H1 (cell line): ENCODE data around the gene PRICKLE2. TPM values are rescaled to one million over a fixed set of nuclear protein-coding genes. Genes with fewer than 3 reads are reported as not detected.

Experiments
- CTCF ChIA-PET: fragments of 300-600 bp; sonication (Branson Sonifier 250); formaldehyde crosslinking; loops from one replicate; lab custom pipeline; 2021; ENCODE audit not compliant: partially characterized antibody; lab: Charles Lee
- POLR2A ChIA-PET: fragments of 300-600 bp; sonication (Branson Sonifier 250); formaldehyde crosslinking; loops from one replicate; lab custom pipeline; 2021; ENCODE audit warnings: inconsistent platforms; ENCODE audit not compliant: partially characterized antibody; lab: Charles Lee
- DNase-seq, 2 experiments: peaks; one replicate each; pipeline versions ENCODE4 v3.0.0 to v3.0.0-alpha.2; 2010 to 2022; ENCODE audit warnings: low spot score in 2 of 2, low read depth in 1 of 2, mixed read lengths in 1 of 2
- FAIRE-seq: peaks from 2 replicates; lab custom pipeline; 2011; peaks lifted over from hg19 to GRCh38; lab: Jason Lieb, UNC
- H2AFZ ChIP-seq: 2 replicates; pipeline ENCODE4 v1.8.1; 2012; ENCODE audit warnings: low read length, inconsistent platforms
- H2AK5ac ChIP-seq: 2 replicates; pipeline ENCODE4 v1.6.1; 2013; ENCODE audit warnings: low read depth, low read length
- H2BK120ac ChIP-seq: replicated peaks from 2 replicates; pipeline ENCODE3; 2013; ENCODE audit warnings: low read depth, low read length, inconsistent platforms
- H2BK12ac ChIP-seq: 2 replicates; pipeline ENCODE4 v1.6.1; 2013; ENCODE audit warnings: low read depth, low read length
- H2BK15ac ChIP-seq: 2 replicates; pipeline ENCODE4 v1.6.1; 2013; ENCODE audit warnings: low read length
- H2BK20ac ChIP-seq: 2 replicates; pipeline ENCODE4 v1.6.1; 2013; ENCODE audit warnings: low read length
- H2BK5ac ChIP-seq: 2 replicates; pipeline ENCODE4 v1.6.1; 2013; ENCODE audit warnings: low read depth, low read length
- H3K14ac ChIP-seq: 2 replicates; pipeline ENCODE4 v1.6.1; 2013; ENCODE audit warnings: inconsistent platforms; ENCODE audit not compliant: insufficient read length
- H3K18ac ChIP-seq: 2 replicates; pipeline ENCODE4 v1.6.1; 2013; ENCODE audit warnings: low read length; ENCODE audit errors: extremely low read depth
- H3K23ac ChIP-seq: 2 replicates; pipeline ENCODE4 v1.6.1; 2013; ENCODE audit warnings: inconsistent platforms; ENCODE audit not compliant: insufficient read length
- H3K23me2 ChIP-seq: 2 replicates; pipeline ENCODE4 v1.6.1; 2013; ENCODE audit warnings: low read depth, low read length
- H3K27ac ChIP-seq: 2 replicates; pipeline ENCODE4 v1.6.1; 2011; ENCODE audit warnings: low read depth, low read length, inconsistent platforms
- H3K27me3 ChIP-seq, 4 experiments: replicated peaks in 1 of 4; 1 replicate in 1 of 4; 2 replicates in 3 of 4; pipeline versions ENCODE4 v1.6.1 to v1.8.1; 2011 to 2013; ENCODE audit warnings: low read length in 3 of 4, mild to moderate bottlenecking in 3 of 4, inconsistent platforms in 2 of 4, mixed read lengths in 2 of 4, moderate library complexity in 1 of 4; ENCODE audit not compliant: control insufficient read depth in 3 of 4, insufficient read depth in 3 of 4; ENCODE audit errors: extremely low read depth in 1 of 4
- H3K36me3 ChIP-seq, 4 experiments: 2 replicates each; pipeline versions ENCODE4 v1.6.1 to v1.8.1; 2011 to 2013; ENCODE audit warnings: mild to moderate bottlenecking in 4 of 4, low read length in 3 of 4, moderate library complexity in 2 of 4, control low read depth in 1 of 4, inconsistent platforms in 1 of 4; ENCODE audit not compliant: insufficient read depth in 4 of 4, control insufficient read depth in 2 of 4
- H3K4ac ChIP-seq: replicated peaks from 2 replicates; pipeline ENCODE3; 2013; ENCODE audit warnings: low read length, low read depth, mixed read lengths, inconsistent platforms; ENCODE audit not compliant: insufficient read length
- H3K4me1 ChIP-seq, 4 experiments: replicated peaks in 1 of 4; 1 replicate in 1 of 4; 2 replicates in 3 of 4; pipeline versions ENCODE4 v1.6.1 to v1.8.1; 2011 to 2013; ENCODE audit warnings: low read length in 3 of 4, inconsistent platforms in 2 of 4, mixed read lengths in 1 of 4; ENCODE audit not compliant: insufficient read depth in 4 of 4, control insufficient read depth in 3 of 4
- H3K4me2 ChIP-seq, 2 experiments: 2 replicates each; pipeline versions ENCODE4 v1.6.1 to v1.8.1; 2011 to 2013; ENCODE audit warnings: low read depth in 2 of 2, low read length in 2 of 2, control low read depth in 1 of 2, inconsistent platforms in 1 of 2, mild to moderate bottlenecking in 1 of 2; ENCODE audit not compliant: insufficient read depth in 1 of 2
- H3K4me3 ChIP-seq, 4 experiments: fragments of 200-600, 300-600 bp in 1 of 4; sonication (generic), shearing (Covaris generic), sonication (Bioruptor Twin) in 1 of 4; 2 replicates each; pipeline versions ENCODE4 v1.5.1 to v1.8.1; 2011 to 2016; ENCODE audit warnings: low read length in 4 of 4, low read depth in 3 of 4, control low read depth in 2 of 4, inconsistent platforms in 2 of 4, mild to moderate bottlenecking in 2 of 4, mixed read lengths in 1 of 4, moderate library complexity in 1 of 4; ENCODE audit not compliant: insufficient read depth in 2 of 4; ENCODE audit errors: extremely low read depth in 1 of 4
- H3K56ac ChIP-seq: replicated peaks from 2 replicates; pipeline ENCODE3; 2013; ENCODE audit warnings: low read depth, mild to moderate bottlenecking, mixed read lengths, low read length, inconsistent platforms; ENCODE audit not compliant: insufficient read length
- H3K79me1 ChIP-seq: 2 replicates; pipeline ENCODE4 v1.6.1; 2013; ENCODE audit warnings: low read depth, low read length, control low read depth
- H3K79me2 ChIP-seq, 2 experiments: 2 replicates each; pipeline versions ENCODE4 v1.6.1 to v1.8.1; 2012 to 2013; ENCODE audit warnings: low read length in 2 of 2, mild to moderate bottlenecking in 2 of 2, inconsistent platforms in 1 of 2; ENCODE audit not compliant: insufficient read depth in 2 of 2, control insufficient read depth in 1 of 2
- H3K9ac ChIP-seq, 4 experiments: replicated peaks in 1 of 4; 1 replicate in 1 of 4; 2 replicates in 3 of 4; pipeline versions ENCODE4 v1.6.1 to v1.8.1; 2011 to 2013; ENCODE audit warnings: low read depth in 3 of 4, low read length in 3 of 4, control low read depth in 2 of 4, mild to moderate bottlenecking in 2 of 4, moderate library complexity in 2 of 4, inconsistent platforms in 1 of 4; ENCODE audit errors: extremely low read depth in 1 of 4
- H3K9me3 ChIP-seq, 2 experiments: 2 replicates each; pipeline versions ENCODE4 v1.6.1 to v1.8.1; 2012 to 2013; ENCODE audit warnings: mild to moderate bottlenecking in 2 of 2, moderate library complexity in 2 of 2, control low read depth in 1 of 2, inconsistent platforms in 1 of 2, low read depth in 1 of 2, low read length in 1 of 2, mixed read lengths in 1 of 2; ENCODE audit not compliant: insufficient read depth in 2 of 2
- H4K20me1 ChIP-seq, 2 experiments: replicated peaks in 1 of 2; 2 replicates each; pipeline versions ENCODE3 to v1.8.1; 2011 to 2013; ENCODE audit warnings: inconsistent platforms in 2 of 2, low read length in 2 of 2, mild to moderate bottlenecking in 1 of 2; ENCODE audit not compliant: insufficient read depth in 2 of 2, control insufficient read depth in 1 of 2
- H4K5ac ChIP-seq: 2 replicates; pipeline ENCODE4 v1.6.1; 2013; ENCODE audit warnings: low read length, low read depth, mixed read lengths, inconsistent platforms; ENCODE audit not compliant: insufficient read length
- H4K8ac ChIP-seq: 2 replicates; pipeline ENCODE4 v1.8.0; 2013; ENCODE audit warnings: mild to moderate bottlenecking, moderate library complexity, low read length, inconsistent platforms; ENCODE audit not compliant: insufficient read depth; ENCODE audit errors: extremely low read depth
- H4K91ac ChIP-seq: replicated peaks from 2 replicates; pipeline ENCODE3; 2013; ENCODE audit warnings: low read length, mixed read lengths, inconsistent platforms; ENCODE audit not compliant: insufficient read length
- CBX5 ChIP-seq: fragments of 300-800, 300-1000 bp; sonication (generic); IDR thresholded peaks from 2 replicates; pipeline ENCODE4 v1.7.1; 2016; ENCODE audit warnings: antibody characterized with exemption, low read length, low read depth
- CHD2 ChIP-seq: IDR thresholded peaks from 2 replicates; pipeline ENCODE4 v1.6.1; 2012; ENCODE audit warnings: low read length, improper control_type of control experiment
- HDAC2 ChIP-seq, 2 experiments: fragments of 300-600 bp in 1 of 2; sonication (generic) in 1 of 2; IDR thresholded peaks; 2 replicates each; pipeline ENCODE4 v1.6.1; 2011 to 2012; ENCODE audit warnings: low read depth in 2 of 2, low read length in 2 of 2, mild to moderate bottlenecking in 2 of 2, moderate library complexity in 2 of 2, borderline replicate concordance in 1 of 2, inconsistent platforms in 1 of 2
- HDAC6 ChIP-seq: IDR thresholded peaks from one replicate; pipeline ENCODE4 v1.7.1; 2012; ENCODE audit warnings: low read depth, mild to moderate bottlenecking, inconsistent platforms, low read length, moderate library complexity
- JUN ChIP-seq: IDR thresholded peaks from 2 replicates; pipeline ENCODE4 v1.6.1; 2011; ENCODE audit warnings: low read depth, mild to moderate bottlenecking, improper control_type of control experiment, low read length
- KDM5A ChIP-seq: fragments of 200-600 bp; IDR thresholded peaks from 2 replicates; pipeline ENCODE4 v1.7.1; 2012; ENCODE audit warnings: mild to moderate bottlenecking, low read length, inconsistent platforms, mixed read lengths
- POLR2AphosphoS5 ChIP-seq: IDR thresholded peaks from 2 replicates; pipeline ENCODE4 v1.6.1; 2011; ENCODE audit warnings: low read depth, low read length
- SIX5 ChIP-seq: IDR thresholded peaks from 2 replicates; pipeline ENCODE4 v1.6.1; 2011; ENCODE audit warnings: mild to moderate bottlenecking, low read depth, low read length
- TBP ChIP-seq: IDR thresholded peaks from 2 replicates; pipeline ENCODE4 v1.6.1; 2011; ENCODE audit warnings: low read depth, low read length, improper control_type of control experiment
- TEAD4 ChIP-seq: IDR thresholded peaks from 2 replicates; pipeline ENCODE4 v1.6.1; 2012; ENCODE audit warnings: low read depth, low read length, inconsistent platforms, mixed read lengths
- USF2 ChIP-seq: IDR thresholded peaks from 2 replicates; pipeline ENCODE4 v1.6.1; 2011; ENCODE audit warnings: low read length, improper control_type of control experiment
- WGBS, 2 experiments: shearing (Covaris generic) in 1 of 2; methylation state at CpG; one replicate each; pipeline versions ENCODE4 v1.1.6 to v1.1.7; 2013 to 2015; ENCODE audit warnings: low lambda C conversion rate in 2 of 2, mixed read lengths in 2 of 2, inconsistent platforms in 1 of 2, low coverage in 1 of 2, missing lambda C conversion rate in 1 of 2; ENCODE audit not compliant: insufficient replicate concordance in 2 of 2, insufficient coverage in 1 of 2, insufficient read length in 1 of 2; ENCODE audit errors: extremely low coverage in 1 of 2, missing lambda C conversion rate in 1 of 2; 5-methylcytosine and 5-hydroxymethylcytosine counted together
- polyA plus RNA-seq, 7 experiments: library from polyadenylated mRNA; depleted of rRNA in 3 of 7; stranded (reverse) in 5 of 7; unstranded in 2 of 7; fragments of >200 nt in 5 of 7; fragments of 200-250 nt in 2 of 7; gene quantifications; 1 replicate in 5 of 7; 2 replicates in 1 of 7; 4 replicates in 1 of 7; pipeline versions ENCODE4 v1.2.1 to v1.2.3, GENCODE V29; 2011 to 2013; ENCODE audit warnings: missing spikeins in 2 of 7, mixed read lengths in 2 of 7
- total RNA-seq: library from RNA; stranded (reverse); fragmentation: NEBNext Ultra II Directional; extraction: Animal tissue kit (Norgen Biotek cat#: 25700); gene quantifications from 2 replicates; pipeline ENCODE4 v1.2.1, GENCODE V29; 2021

PRICKLE2 gene
- total and polyA plus RNA-seq, 2 of the 8 experiments (the other 6 are each of a cell fraction or from before 2014, with no cell fraction given), result 2.9 to 8.0 TPM

- DNase-seq, result no peak
- H3K9ac ChIP-seq, result no peak overlapping the region
- peak overlapping the region in 1 of 2 experiments; percentile 2; a peak in 1 of 4 replicates for H3K4me2 ChIP-seq
- H2BK120ac ChIP-seq, result no peak overlapping the region
- no peaks in the 10 kb centered on the region; a peak in 1 of 8 replicates for H3K36me3 ChIP-seq
- no peak overlapping the region for H2AK5ac ChIP-seq
- no peak overlapping the region for H2BK12ac ChIP-seq
- no peaks in the 10 kb centered on the region for H3K27me3 ChIP-seq
- no peaks in the 10 kb centered on the region for H3K79me1 ChIP-seq
- no peak for FAIRE-seq
- H4K5ac ChIP-seq, result no peak overlapping the region
- no peak overlapping the region for H2BK15ac ChIP-seq
- H2AFZ ChIP-seq, result no peak overlapping the region
- no peak overlapping the region for H4K91ac ChIP-seq
- H3K79me2 ChIP-seq, result no peaks in the 10 kb centered on the region
- H3K23me2 ChIP-seq, result no peaks in the 10 kb centered on the region; the same call in 1 of the 2 replicates
- no peak overlapping the region for H2BK20ac ChIP-seq
- no peak overlapping the region for H4K8ac ChIP-seq
- no peak overlapping the region for H3K14ac ChIP-seq
- H2BK5ac ChIP-seq, result no peak overlapping the region
- CTCF ChIA-PET, result interaction anchor here (0.8 to 0.9 kb wide), 2 partner anchors 28 to 76 kb away, joined by 3 to 4 read pairs; no protein-coding TSS in a partner anchor
- no peak overlapping the region for H3K27ac ChIP-seq
- POLR2A ChIA-PET, result interaction anchor here (1.3 kb wide), 1 partner anchor 10 kb away, joined by 5 read pairs; no protein-coding TSS in a partner anchor
- no peak overlapping the region for H3K23ac ChIP-seq
- no peaks in the 10 kb centered on the region for H4K20me1 ChIP-seq
- peak overlapping the region; percentile 9; the same call in 1 of the 2 replicates for H3K18ac ChIP-seq
- no peak overlapping the region for H3K4ac ChIP-seq
- 80% methylated on average over 7 of the region's 7 CpGs; no CpG with 5 or more reads in 1 of the 2 experiments for WGBS, 2 experiments
- no peak overlapping the region for H3K4me3 ChIP-seq
- H3K9me3 ChIP-seq, result no peaks in the 10 kb centered on the region
- peaks cover 4 to 18% (median 14%) of the 10 kb centered on the region in 4 experiments; a peak in 4 of 7 replicates for H3K4me1 ChIP-seq
- no peak overlapping the region for H3K56ac ChIP-seq
- TF ChIP-seq SIX5 (no peak), HDAC6 (no peak), USF2 (no peak), TBP (no peak), TEAD4 (no peak), CHD2 (no peak), KDM5A (no peak), HDAC2 (IDR thresholded peaks at IDR 0.05; ENCODE audit: borderline replicate concordance in 1 of 2, low read depth in 2 of 2, low read length in 2 of 2) (no peak), POLR2AphosphoS5 (no peak), CBX5 (no peak), JUN (no peak)
These were observed 116.4 kb downstream of the PRICKLE2 start for GRCh38 chr3:64108784-64109317.
